Ureter (tissue), 1 donor: Measurements from ENCODE around the gene MRPL49. TPM values are rescaled to one million over a fixed set of nuclear protein-coding genes. Genes with fewer than 3 reads are reported as not detected.
"Not testable (repeated sequence)": the region's sequence is repeated elsewhere in the genome, so short reads cannot be mapped to it uniquely, and the experiment has no call there.

Experiments used
- DNase-seq: peaks from one replicate; pipeline ENCODE4 v3.0.0-alpha.2; 2020; ENCODE audit warnings: low spot score
- total RNA-seq: library from RNA; stranded (reverse); gene quantifications from one replicate; pipeline ENCODE4 v1.2.4, GENCODE V29; 2023
- donor health status: DM: yes; HTN: yes; CAD: no.

The MRPL49 gene
- total RNA-seq, 1 donor from 2014 or later = 49.8 TPM

GRCh38 chr11:65165410-65166317 is 43.5 kb downstream of the MRPL49 start:
- no peak for DNase-seq

DNA sequence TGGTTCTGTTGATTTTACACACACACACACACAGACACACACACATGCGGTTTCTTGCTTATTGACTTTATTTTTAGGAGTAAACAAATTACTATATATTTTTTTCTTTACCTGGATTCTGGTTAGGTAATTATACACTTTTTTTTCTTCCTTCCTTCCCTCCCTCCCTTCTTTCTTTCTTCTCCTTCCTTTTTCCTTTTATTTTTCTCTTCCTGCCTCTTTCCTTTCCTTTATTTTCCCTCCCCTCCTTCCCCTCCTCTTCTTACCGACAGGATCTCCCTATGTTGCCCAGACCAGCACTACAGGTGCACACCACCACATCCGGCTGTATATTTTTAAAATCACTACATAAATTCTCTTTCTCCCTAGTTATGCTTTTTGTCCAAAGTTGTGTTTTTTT is 44.8 kb downstream of the MRPL49 start:
- no peak for DNase-seq

DNA sequence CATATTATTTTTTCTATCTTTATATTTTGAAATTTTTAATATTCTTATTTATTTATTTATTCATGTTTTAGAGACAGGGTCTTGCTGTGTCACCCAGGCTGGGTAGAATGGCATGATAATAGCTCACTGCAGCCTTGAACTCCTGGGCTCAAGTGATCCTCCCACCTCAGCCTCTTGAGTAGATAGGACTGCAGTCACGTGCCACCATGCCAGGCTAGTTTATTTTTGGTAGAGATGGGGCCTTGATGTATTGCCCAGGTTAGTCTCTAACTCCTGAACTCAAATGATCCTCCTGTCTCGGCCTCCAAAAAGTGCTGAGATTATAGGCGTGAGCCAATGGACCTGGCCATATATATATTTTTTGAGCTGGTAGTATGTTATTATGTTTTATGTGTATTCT is 45.5 kb downstream of the MRPL49 start:
- no peak for DNase-seq

- DNase-seq = no peak
These were observed 47.1 kb downstream of the MRPL49 start for GRCh38 chr11:65169164-65169641.

GRCh38 chr11:65170058-65170534 is 48.0 kb downstream of the MRPL49 start, which contains the start of gene SPDYC:
TSS of gene SPDYC (plus strand) at chr11:65170233. CDS start at chr11:65171358, 1,125 bp downstream.
- no peak for DNase-seq

DNA sequence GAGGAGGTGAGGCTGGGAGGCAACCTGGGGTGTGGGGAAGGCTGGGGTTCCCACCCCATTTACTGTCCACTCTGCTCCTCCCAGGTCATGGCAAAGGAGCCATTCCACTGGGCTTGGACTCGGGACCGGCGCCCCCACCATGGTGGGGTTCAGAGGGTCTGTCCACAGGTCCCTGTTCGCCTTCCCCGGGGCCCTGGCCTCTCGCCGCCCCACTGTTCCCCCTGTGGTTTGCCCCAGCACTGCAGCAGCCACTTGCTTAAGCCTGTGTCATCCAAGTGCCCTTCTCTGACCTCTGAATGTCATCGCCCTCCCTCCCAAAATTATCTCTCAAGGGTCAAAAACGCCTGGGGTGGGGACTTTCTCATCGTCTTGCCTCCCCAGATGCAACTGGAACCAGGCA is 50.5 kb downstream of the MRPL49 start:
- DNase-seq = no peak

DNA sequence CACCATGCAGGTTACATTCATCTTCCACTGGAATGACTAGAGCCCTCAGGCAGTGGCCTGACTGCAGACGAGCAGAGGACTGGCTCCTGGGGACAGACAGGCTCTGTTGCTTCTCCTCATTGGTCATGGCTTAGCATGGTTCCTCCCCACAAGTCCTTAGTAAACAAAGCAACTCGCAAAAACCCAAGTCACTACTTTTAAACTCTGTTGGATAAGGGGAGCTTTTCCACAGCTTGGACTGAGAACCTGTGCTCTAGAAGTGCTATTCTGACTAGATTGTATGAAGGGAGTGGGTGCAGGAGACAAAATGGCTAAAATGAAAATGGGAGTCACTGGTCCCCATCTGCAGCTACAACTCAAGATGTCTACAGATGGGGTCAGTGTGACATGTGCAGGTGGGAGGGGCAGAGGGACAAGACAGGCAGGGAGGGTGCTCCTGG is 52.5 kb downstream of the MRPL49 start:
- not testable (repeated sequence) for DNase-seq

Other genes with a start within 250 kb of the MRPL49 start
- 47.3 TPM for gene EHD1, start 243.7 kb upstream of the MRPL49 start, total RNA-seq
- gene ATG2A, start 205.1 kb upstream of the MRPL49 start, total RNA-seq = 27.9 TPM
- gene PPP2R5B, start 197.6 kb upstream of the MRPL49 start, total RNA-seq = 18.9 TPM
- not detected for gene GPHA2, start 186.4 kb upstream of the MRPL49 start, total RNA-seq
- gene MAJIN, start 150.2 kb upstream of the MRPL49 start, total RNA-seq = not detected
- 4.6 TPM for gene BATF2, start 125.3 kb upstream of the MRPL49 start, total RNA-seq
- 78.1 TPM for gene ARL2, start 108.2 kb upstream of the MRPL49 start, total RNA-seq
- gene SNX15, start 94.9 kb upstream of the MRPL49 start, total RNA-seq = 17.6 TPM
- 4.5 TPM for gene SAC3D1, start 81.1 kb upstream of the MRPL49 start, total RNA-seq
- gene NAALADL1, start 63.8 kb upstream of the MRPL49 start, total RNA-seq = 10.3 TPM
- 1.9 TPM for gene CDCA5, start 38.3 kb upstream of the MRPL49 start, total RNA-seq
- 33.7 TPM for gene ZFPL1, start 38.1 kb upstream of the MRPL49 start, total RNA-seq
- gene VPS51, start 26.1 kb upstream of the MRPL49 start, total RNA-seq = 131 TPM
- gene TM7SF2, start 10.4 kb upstream of the MRPL49 start, total RNA-seq = 37.5 TPM
- 13.7 TPM for gene ZNHIT2, start 4.6 kb upstream of the MRPL49 start, total RNA-seq
- 999 TPM for gene FAU, start 187 bp upstream of the MRPL49 start, total RNA-seq
- 76.2 TPM for gene SYVN1, start 12.2 kb downstream of the MRPL49 start, total RNA-seq
- gene SPDYC, start 47.9 kb downstream of the MRPL49 start, total RNA-seq = not detected
- 598 TPM for gene CAPN1, start 59.6 kb downstream of the MRPL49 start, total RNA-seq
- gene POLA2, start 139.6 kb downstream of the MRPL49 start, total RNA-seq = 12.2 TPM
- 21.0 TPM for gene CDC42EP2, start 192.5 kb downstream of the MRPL49 start, total RNA-seq
- gene DPF2, start 211.5 kb downstream of the MRPL49 start, total RNA-seq = 61.5 TPM
- not detected for gene TIGD3, start 232.4 kb downstream of the MRPL49 start, total RNA-seq